T-helper 2 cell (primary cell): ENCODE results near the gene MNX1.

Experiments
- DNase-seq, 5 experiments: peaks; one replicate each; pipeline versions ENCODE4 v3.0.0 to v3.0.0-alpha.2; 2012 to 2022

Gene MNX1

DNA sequence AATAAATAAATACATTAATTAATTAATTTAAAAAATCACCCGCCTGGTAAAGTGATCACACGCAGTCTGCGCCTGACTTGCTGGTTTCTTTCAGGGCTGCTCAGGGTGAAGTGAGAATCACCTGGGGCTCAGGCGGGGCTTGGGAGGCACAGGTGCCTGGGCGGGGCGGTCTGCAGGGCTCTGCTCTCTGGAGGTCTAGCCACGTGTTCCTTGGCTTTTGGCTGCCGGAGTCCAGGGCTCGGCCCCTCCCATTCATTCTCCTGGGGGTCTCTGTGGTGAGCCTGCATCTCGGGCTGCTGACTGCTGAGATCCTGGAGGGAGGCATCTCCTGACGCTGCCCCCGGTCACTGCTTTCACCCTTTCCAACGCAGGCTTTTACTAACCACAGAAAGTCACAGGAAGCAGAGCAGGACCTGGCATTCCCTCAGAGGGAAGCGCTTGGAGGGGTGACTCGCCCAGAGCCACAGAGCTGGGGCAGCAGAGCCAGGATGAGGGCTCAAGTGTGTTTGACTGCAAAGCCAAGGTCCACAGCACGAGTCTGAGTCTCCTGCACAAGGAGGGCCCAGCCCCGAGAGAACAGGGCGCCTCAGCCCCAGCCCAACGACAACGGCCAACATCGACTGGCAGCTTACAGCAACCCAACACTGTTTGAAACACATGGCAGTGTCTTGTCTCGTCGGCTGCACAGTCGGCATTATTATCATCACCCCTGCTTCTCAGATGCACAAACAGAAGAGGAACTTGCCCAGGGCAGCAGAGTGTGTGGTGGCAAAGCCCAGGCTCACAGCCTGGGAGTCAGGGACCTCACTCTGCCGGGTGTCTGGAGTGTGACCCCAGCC, 22.4 kb upstream of the MNX1 start:
- DNase-seq, result no peak

DNA sequence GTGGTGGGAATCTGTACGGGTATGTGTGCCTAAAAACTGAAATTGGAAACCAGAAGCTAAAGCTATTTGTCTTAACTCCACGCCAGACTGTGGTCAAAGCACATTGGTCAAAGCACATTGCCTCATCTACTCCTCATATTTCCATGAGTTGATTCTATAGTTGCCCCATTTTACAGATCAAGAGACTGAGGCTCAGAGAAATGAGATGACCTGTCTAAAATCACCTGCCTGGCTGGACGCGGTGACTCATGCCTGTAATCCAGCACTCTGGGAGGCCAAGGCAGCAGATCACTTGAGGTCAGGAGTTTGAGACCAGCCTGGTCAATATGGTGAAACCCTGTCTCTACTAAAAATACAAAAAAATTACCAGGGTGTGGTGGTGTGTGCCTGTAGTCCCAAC, 21.7 kb upstream of the MNX1 start:
- DNase-seq, result no peak

DNA sequence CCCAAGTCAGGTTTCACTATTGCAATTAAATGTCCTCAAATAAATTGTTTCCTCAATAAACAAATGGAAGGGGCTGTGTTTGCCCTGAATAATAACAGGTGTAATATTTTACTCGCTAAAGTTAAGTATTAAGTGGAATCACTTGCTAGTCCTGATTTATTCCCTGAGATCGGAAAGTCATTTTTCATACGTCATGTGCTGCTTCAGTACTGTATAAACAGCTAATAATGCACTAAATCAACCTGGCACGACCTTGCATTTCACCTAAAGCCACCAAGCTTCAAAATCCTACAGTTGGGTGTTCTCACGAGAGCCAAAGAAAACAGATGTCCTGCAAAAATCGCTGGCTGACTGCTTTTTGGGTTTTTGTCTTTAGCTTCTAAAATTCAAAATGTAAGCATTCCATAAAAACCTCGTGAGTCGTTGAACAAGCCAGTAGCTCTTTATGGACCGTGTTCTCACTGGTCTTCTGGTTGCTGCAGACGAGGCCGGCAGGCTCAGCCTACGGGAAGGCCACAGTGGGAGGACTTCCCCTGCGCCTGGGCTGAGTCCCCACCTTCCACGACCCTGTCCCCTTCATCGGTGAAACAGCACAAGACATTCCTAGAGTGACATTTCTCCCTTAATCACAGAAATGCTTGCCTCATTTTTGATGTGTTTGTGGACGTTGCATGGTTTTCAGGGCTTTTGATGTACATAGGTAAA, 17.9 kb upstream of the MNX1 start:
- DNase-seq, result no peak

DNA sequence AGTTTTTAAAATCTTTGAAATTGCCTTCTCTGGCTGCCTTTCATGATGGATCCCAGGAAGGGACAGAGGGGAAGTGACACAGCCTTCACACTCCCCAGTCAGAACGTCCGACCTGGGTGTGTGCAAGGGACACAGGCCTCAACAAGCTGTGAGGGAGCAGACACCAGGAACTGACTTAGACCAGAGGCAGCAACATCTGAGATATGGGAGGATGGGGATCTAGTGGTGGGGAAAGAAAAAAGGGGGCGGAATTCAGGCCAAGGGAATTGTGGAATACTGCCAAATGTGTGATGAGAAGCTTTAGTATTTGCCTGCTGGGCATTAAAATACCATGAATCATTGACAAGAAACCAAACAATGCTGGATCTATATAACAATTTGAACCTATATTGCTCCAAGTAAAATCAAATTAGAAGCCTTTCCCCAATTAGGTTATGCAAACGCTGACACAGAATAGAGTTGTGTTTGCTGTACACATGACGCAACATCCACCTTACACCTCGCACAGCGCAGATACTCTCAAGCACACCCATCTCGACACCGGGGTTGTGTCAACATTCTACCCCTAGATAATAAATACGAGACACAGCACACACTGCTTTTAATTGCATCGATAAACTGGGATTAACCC, 17.2 kb upstream of the MNX1 start:
- DNase-seq, result no peak

DNA sequence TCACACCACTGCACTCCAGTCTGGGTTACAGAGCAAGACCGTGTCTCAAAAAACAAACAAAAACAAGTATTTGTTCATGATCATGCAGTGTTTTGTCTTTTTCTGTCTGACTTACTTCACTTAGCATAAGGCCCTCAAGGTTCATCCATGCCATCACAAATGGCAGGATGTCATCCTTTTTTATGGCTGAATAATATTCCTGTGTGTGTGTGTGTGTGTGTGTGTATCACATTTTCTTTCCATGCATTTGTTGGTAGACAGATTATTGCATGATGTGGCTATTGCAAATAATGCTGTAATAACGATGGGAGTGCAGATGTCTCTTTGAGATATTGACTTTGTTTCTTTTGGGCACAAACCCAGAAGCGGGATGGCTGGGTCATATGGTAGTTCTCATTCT, 14.3 kb upstream of the MNX1 start:
- no peak for DNase-seq

DNA sequence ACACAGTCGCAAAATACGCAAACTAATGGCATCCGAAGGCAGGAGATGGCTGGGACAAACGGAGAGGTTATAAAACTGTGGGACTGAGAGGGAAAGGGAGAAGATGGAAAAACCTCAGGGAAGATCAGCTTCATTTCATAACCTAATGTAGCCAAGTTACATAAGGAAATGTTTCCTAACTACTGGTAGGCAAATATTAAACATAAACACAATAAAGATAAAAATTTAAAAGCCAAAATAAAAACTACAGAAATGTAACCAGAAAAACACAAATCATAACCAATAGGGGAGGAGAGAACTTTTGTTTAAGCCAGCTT, 13.1 kb upstream of the MNX1 start:
- DNase-seq, result no peak

DNA sequence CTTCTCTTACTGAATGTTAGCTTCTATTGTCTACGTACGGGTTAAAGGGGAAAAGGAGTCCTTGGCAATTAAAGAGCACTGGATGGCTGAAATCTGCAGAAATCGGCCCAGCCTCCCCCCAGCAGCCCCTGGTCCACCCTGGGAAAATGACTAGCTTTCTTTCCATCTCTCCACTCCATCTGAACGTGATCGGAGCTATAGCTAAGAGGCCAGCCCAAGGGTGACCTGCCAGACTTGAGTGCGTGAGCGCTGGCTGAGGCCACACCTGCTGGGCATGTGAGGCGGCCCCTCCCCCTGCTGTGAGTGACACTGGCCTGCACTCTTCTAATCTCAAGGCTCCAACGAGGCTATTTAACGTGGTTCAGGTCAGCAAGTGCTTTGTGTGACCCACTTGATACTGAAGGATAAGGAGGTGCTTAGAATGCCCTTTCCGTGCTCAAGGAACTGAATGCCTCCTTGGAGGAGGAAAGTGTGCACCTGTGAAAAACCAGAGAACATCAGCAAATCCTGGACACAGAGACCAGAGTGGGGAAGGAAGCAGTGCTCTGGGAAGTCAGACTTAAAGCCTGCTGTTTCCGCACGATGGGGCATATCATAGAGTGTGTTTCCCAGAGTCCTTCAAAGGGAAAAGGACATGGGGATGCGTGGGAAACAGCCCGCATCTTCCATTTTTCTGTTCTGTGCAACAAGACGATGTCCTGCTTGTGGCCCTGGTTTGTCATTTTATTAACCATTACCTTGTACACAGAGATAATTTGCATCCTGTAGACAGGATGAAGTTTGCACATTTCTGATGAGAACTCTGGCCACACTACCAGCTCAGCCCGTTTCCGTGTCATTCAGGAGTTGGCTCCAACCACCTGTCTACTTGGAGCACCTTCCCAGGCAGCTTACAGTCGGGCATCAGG, 12.5 kb upstream of the MNX1 start:
- DNase-seq, result no peak

DNA sequence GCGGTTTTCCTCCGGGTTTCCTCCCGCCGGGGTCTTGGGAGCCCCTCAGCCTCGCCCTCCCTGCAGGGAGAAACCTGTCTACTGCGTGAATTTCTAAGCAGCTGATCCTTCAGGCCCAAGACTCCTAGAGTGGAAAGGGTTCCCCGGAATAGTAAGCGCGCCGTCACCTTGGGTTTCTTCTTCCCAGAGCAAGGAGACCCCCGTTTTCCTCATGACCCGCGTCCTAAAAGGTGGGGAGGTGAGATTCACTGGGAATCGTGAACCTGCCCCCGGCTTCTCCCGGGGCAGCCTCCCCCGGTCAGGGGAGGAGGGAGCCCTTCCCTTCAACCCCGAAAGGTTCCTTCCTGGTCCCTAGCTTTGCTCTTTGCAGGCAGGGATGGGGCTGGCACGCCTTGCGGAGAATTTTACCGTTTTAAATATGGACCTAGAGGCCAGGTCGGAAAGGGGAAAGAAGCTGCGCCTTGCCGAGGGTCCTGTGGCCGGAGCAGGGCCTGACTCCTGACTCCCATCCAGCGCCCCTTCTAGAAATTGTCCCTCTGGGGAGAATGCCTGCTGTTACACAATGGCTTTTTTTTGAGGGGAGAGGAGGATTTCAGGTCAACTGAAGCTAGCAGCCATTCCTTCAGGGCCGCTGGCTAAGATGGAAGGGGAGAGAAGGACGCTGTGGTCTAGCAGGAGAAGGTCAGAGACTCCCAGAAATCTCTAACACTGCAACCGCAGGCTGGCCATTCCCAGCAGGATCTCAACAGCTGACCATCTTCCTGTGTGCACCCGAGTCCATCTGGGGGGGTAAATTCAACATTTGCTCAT, 11.6 kb upstream of the MNX1 start:
- no peak for DNase-seq

DNA sequence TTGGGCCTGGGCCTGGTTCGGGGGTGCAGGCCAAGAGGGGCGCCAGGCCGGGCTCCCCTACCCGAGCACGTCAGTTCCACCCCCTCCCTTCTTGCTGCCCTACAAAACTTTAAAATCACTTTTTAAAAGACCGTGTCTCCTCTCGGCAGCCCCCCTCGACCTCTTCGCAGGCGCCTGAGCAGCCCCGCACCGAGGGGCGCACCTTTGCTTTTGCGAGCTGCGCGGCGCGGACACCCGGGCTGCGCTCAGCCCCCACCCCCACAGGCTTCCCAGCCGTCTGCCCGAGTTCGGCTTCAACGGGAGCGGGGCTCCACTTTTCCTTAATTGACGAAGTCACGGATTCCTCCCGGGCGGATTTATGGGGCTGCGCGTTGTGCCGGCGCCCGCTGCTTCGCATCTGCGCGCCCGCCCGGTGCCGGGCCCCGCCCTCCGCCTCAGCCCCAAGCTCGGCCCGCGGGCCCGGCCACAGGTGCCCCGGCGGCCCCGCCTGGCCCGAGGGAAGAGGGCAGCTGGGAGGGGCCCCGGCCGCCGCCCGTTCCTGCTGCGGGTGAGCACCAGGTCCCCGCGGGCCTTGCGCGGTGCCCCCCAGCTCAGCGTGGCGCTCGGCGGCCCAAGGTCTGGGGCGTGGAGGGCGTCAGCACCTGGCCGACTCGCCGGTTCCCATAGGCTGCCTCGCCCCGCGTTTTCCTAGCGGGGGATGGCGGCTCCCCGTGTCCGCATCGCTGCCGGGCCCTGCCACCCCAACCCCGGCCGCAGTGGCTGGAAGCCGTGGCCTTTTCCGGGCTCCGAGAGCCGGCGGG, 10.8 kb upstream of the MNX1 start:
- DNase-seq, result no peak

DNA sequence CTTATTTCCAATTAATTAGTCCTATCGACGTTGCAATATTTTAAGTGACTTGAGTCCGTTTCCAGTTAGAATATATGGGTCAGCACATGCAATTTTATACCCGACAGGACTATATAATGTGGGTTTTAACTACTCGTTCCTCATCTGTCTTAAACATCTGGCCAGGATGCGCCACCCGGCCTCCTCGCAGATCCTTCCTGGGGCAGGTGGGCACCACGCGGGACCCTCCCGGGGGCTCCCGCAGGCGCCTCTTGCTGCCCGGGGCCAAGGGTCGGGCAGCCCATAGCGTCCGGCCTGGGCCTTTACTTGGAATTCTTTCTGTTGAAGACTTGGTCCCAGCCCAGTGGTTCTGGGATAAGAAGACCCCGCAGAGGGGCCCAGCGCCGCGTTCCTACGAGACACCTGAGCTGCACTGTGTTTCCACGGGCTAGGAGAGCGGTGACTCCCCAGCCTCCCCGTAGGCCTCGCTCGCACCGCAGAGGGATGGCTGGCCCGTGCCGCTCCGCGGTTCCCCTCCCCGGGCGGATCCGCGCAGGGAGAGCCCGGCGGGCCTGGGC, 10.1 kb upstream of the MNX1 start:
- no peak for DNase-seq

DNA sequence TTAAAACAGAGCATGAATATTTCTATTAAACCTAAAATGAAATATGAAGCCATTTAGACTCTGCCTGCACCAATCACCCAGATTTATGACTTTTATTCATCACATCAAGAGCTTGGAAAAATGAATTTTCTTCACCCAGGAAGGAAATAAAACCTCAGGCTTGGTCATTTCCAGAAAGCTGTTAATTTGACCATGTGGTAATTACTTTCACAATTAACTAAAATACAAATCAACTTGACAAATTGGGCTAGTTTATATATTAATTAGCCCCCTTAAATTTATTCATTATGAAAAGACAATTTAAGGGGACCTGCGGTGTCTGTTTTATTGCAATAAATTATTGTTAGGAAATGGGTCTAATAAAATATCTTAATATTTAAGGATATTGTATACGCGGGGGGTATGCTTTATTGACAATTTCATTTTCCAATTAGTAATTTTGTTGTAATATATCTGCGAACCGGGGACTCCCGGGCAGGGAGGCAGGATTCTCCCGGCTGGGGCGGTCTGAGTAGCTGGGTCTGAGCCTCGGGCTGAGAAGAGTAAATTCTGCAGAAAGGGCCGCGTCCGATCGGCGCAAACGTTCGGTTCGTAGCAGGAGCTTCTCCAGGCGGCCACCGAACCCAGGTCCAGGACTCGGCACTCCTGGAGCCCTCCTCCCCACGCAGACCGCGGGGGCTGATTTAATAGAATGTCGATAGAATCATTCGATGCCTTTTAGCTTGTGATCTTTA, 9.4 kb upstream of the MNX1 start:
- no peak for DNase-seq

DNA sequence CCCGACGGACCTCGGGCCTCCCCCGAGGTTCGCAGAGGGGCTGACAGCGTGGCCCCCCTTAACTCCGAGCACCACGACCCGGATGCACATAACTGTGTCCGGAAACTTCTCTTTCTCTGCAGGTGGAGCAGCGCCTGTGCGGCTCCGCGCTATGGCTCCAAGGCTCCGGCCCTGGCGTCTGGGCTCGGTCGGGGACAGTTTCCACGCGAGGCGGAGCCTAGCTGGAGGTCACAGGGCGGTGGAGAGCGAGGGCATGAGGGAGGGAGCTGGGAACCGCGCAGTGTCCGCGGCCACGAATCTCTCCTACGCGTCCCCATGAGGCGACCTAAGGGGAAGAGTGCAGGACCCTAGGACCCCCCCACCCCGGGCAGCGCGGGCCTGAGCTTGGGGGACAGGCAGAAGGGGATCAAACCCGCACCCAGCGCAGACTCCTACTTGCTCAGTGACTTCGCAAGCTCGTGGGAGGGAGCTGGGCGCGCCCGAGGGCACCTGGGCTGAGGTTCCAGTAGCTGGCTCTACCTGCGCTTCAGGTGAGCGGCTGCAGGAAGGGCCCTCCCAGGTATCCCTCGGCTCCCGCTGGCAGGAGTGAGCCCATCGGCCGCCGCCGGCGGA, 8.6 kb upstream of the MNX1 start:
- DNase-seq, result no peak

DNA sequence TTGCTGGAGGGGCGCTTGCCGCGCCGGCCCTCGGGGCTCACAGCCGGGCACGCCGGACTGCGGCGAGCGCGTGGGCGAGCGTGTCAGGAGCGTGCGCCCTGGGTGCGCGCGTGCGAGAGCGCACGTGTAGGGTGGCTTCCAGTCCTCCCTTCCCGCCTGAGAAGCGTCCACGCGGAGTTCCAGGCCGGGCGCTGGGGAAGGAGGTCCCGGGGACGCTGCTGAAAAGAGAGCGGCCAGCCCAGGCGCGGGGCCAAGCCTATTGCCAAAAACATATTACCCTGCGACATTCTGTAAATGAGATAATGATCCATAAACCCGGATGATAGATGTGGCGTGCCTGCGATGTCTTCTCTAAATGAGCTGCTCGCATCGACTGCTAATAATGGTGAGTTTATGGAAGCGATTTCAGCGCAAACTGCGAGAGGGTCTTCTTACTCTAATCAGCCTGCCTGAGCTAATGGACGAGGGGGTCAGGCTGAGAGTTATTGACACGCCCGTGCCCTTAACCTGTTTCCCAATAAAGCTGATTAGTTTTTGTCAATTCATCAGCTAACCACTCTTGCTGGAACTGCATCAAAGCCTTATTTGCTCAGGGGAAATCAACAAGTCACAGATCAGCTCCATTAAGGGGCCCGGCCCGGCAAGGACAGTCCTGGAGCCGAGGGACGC, 8.0 kb upstream of the MNX1 start:
- DNase-seq, result no peak

DNA sequence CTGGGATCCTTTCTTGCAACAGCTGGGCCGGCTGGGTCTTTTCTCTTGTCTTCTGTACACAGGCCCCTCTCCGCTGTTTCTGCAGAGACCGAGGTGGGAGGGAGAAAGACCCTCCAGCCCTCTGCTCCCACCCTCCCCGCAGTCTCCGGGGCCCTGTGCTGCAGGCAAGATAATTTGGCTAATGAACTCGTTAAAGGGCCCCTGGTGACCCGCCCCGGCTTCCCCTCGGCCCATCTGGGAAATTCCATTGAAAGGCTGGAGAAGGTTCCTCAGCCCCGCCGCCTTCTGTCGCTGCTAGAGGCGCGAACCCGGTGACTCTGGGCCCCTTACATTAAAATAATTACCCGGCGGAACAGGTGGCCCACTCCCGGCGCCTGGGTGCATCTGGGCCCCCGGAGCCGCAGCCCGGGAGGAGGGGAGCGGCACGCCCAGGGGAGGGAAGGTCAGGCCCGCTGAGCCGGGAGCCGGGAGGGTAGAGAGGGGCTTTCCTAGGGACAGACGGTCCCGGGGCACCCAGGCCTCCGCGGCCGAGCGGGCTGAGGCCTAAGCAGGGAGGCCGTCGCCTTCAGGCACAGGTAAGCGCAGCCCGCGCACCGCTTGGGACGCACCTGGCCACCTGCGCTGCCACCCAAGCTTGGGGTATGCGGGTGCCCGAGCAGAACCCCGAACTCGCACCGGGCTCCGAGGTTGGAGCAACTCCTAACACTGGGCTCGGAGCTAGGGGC, 7.3 kb upstream of the MNX1 start:
- DNase-seq, result no peak

DNA sequence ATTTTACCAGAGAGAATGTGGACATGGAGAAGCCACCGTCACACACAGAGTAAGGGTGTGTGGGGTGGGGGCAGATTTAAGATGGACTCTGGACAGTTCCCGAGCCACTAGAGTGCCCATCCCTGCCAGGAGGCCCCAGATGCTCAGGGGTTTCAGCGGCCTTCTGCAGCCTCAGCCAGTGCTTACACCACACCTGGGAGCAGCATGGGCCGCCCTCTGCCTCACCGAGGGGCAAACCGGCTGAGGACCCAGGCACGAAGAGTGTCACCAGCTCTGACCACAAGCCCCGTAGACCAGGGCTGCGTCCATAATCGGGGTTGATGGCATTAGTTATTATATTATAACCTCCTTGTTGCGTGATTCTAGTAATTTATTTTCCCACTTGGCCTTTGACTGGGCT, 6.7 kb upstream of the MNX1 start:
- no peak for DNase-seq

DNA sequence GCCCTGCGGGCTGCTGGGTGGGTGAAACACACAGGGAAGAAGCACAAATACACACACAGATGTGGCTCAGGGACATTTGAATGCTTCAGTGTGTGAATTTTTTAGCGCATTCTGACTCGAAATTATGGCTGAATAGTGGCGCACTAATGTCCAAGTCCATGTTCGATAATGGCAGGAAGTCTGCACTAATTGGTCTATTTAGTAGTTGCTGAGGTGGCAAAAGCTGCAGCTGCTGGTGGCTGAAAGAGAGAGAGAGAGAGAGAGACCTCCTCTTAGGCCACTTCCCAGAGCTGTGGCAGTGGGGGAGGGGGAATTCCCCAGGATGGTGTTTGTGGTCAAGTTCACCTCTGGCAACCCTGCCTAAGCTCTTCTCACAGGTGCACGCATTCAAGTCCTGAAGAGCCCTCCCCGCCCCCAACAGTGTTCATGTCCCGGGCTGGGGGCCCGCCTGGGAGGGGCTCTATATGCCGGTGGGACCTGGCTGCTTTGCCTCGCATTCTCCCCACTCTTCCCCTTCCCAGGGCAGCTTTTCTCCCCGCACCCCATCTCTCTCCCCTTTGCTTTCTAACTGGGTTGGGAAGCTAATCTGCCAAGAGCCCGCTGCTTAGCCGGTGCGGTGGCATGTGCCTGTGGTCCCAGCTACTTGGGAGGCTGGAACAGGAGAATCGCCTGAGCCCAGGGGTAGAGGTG, 6.0 kb upstream of the MNX1 start:
- no peak for DNase-seq

DNA sequence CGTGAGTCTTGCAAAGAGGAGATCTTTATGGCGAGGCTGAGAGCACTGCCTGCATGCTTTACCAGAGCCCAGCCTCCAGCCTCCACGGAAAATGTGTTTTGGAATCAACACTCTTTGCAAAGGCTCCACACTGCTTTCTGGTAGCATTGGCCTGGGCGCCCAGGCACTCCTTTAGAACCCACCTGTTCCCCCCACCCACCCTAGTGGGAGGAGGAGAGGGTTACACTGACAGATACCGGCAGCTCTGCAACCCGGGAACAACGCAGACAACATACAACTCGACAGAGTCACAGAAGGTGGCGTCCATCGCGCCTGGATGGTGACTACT, 5.5 kb upstream of the MNX1 start:
- no peak for DNase-seq
